CD4-positive, alpha-beta T cell treated with Interleukin-15 for 1 hour (primary cell): ENCODE data around the gene FANCE.
"Not testable (repeated sequence)": the region's sequence is repeated elsewhere in the genome, so short reads cannot be mapped to it uniquely, and the experiment has no call there.

Source experiments
- DNase-seq: peaks from one replicate; pipeline ENCODE4 v3.0.0-alpha.2; 2020

The FANCE gene

GRCh38 chr6:35500782-35501181, 48.6 kb downstream of the FANCE start:
- no peak for DNase-seq

GRCh38 chr6:35501784-35502183, 49.6 kb downstream of the FANCE start:
- no peak for DNase-seq

GRCh38 chr6:35503534-35503933, 51.4 kb downstream of the FANCE start:
- DNase-seq: no peak

GRCh38 chr6:35505999-35506412, 53.9 kb downstream of the FANCE start:
- DNase-seq: no peak

GRCh38 chr6:35506536-35506935, 54.4 kb downstream of the FANCE start:
- DNase-seq: no peak

GRCh38 chr6:35507221-35507620, 55.1 kb downstream of the FANCE start:
- DNase-seq: no peak

- DNase-seq: no peak
Observed at GRCh38 chr6:35508027-35508426, 55.9 kb downstream of the FANCE start.

GRCh38 chr6:35508542-35508941, 56.4 kb downstream of the FANCE start:
- DNase-seq: no peak

GRCh38 chr6:35510916-35511561, 58.9 kb downstream of the FANCE start:
- no peak for DNase-seq

- no peak for DNase-seq
Observed at GRCh38 chr6:35511562-35511941, 59.4 kb downstream of the FANCE start.

GRCh38 chr6:35512006-35512405, 59.9 kb downstream of the FANCE start:
- DNase-seq: no peak

- no peak for DNase-seq
Observed at GRCh38 chr6:35512740-35513139, 60.6 kb downstream of the FANCE start, which contains the start of gene TULP1. TULP1 (minus strand) TSS chr6:35512896; CDS start chr6:35512858, 38 bp downstream.

GRCh38 chr6:35514587-35514986, 62.4 kb downstream of the FANCE start:
- DNase-seq: no peak

GRCh38 chr6:35515939-35516338, 63.8 kb downstream of the FANCE start:
- not testable (repeated sequence) for DNase-seq
